Upper lobe of right lung (tissue), 1 donor: Measurements from ENCODE around the gene PRR14L. TPM values are rescaled to one million over a fixed set of nuclear protein-coding genes. Genes with fewer than 3 reads are reported as not detected.

ENCODE experiments used
- ATAC-seq: fragments of 200-7000 bp; cut with Tn5 transposase; one replicate; pipeline ENCODE4 v1.9.1; 2020; ENCODE audit warnings: mild to moderate bottlenecking, moderate library complexity
- DNase-seq: peaks from one replicate; pipeline ENCODE4 v3.0.0-alpha.2; 2020
- H3K27ac ChIP-seq: fragments of 200-600 bp; one replicate; pipeline ENCODE4 v1.8.0; 2022
- H3K27me3 ChIP-seq: fragments of 200-600 bp; one replicate; pipeline ENCODE4 v1.8.0; 2022; ENCODE audit warnings: mild to moderate bottlenecking
- H3K36me3 ChIP-seq: fragments of 200-600 bp; one replicate; pipeline ENCODE4 v1.8.0; 2022
- H3K4me1 ChIP-seq: fragments of 200-600 bp; one replicate; pipeline ENCODE4 v1.8.0; 2022
- H3K4me3 ChIP-seq: fragments of 200-600 bp; one replicate; pipeline ENCODE4 v1.8.0; 2022; ENCODE audit warnings: mild to moderate bottlenecking
- H3K9me3 ChIP-seq: fragments of 200-600 bp; one replicate; pipeline ENCODE4 v1.8.0; 2022
- CTCF ChIP-seq: fragments of 200-600 bp; IDR thresholded peaks from one replicate; pipeline ENCODE4 v1.8.0; 2022; ENCODE audit warnings: antibody characterized with exemption
- intact Hi-C: fragments of 100-400 bp; cut with DNase I; formaldehyde crosslinking; loops from one replicate; pipeline ENCODE4 v1.11.0; 2022
- total RNA-seq: library from RNA; stranded (reverse); fragmentation: NEBNext Ultra II Directional; extraction: Animal tissue kit (Norgen Biotek cat#: 25700); gene quantifications from one replicate; pipeline ENCODE4 v1.2.1, GENCODE V29; 2021
- donor health status: DM: no; HTN: yes; CAD: no; lungs with severe emphysema.

The PRR14L gene
- total RNA-seq, 1 donor from 2014 or later: 53.3 TPM

GRCh38 chr22:31730344-31730711, 19.6 kb downstream of the PRR14L start:
- no peaks in the 10 kb centered on the region for H3K27me3 ChIP-seq
- intact Hi-C loops: no loop called here
- no peaks in the 10 kb centered on the region for H3K9me3 ChIP-seq
- H3K27ac ChIP-seq: no peak overlapping the region
- H3K4me3 ChIP-seq: no peak overlapping the region
- ATAC-seq: no peak
- peaks cover 3% of the 10 kb centered on the region for H3K4me1 ChIP-seq
- peaks cover 4% of the 10 kb centered on the region for H3K36me3 ChIP-seq
- TF ChIP-seq CTCF: no peak
- DNase-seq: no peak

- intact Hi-C loops: no loop called here
- H3K9me3 ChIP-seq: no peaks in the 10 kb centered on the region
- TF ChIP-seq CTCF: no peak
- DNase-seq: no peak
- peaks cover 19% of the 10 kb centered on the region for H3K36me3 ChIP-seq
- no peaks in the 10 kb centered on the region for H3K27me3 ChIP-seq
- H3K4me3 ChIP-seq: no peak overlapping the region
- H3K4me1 ChIP-seq: no peaks in the 10 kb centered on the region
- peak; percentile 49 for ATAC-seq
- no peak overlapping the region for H3K27ac ChIP-seq
These were observed 21.1 kb downstream of the PRR14L start for GRCh38 chr22:31728857-31729256.

- Histone ChIP-seq H3K27me3 (no peaks in the 10 kb centered on the region), H3K9me3 (no peaks in the 10 kb centered on the region), H3K36me3 (peaks cover 32% of the 10 kb centered on the region), H3K4me3 (no peak overlapping the region), H3K4me1 (no peaks in the 10 kb centered on the region), H3K27ac (no peak overlapping the region)
- ATAC-seq: no peak
- no peak for DNase-seq
- intact Hi-C loops: no loop called here
- no peak for TF ChIP-seq CTCF
These were observed 23.2 kb downstream of the PRR14L start for GRCh38 chr22:31726692-31727091.

- Histone ChIP-seq H3K4me3 (no peak overlapping the region), H3K4me1 (no peaks in the 10 kb centered on the region), H3K27ac (no peak overlapping the region), H3K36me3 (peaks cover 60% of the 10 kb centered on the region), H3K27me3 (no peaks in the 10 kb centered on the region), H3K9me3 (no peaks in the 10 kb centered on the region)
- ATAC-seq: no peak
- DNase-seq: no peak
- TF ChIP-seq CTCF: no peak
- intact Hi-C loops: no loop called here
These were observed 26.2 kb downstream of the PRR14L start for GRCh38 chr22:31723723-31724122.

GRCh38 chr22:31719850-31720471, 30.0 kb downstream of the PRR14L start:
- intact Hi-C loops: no loop called here
- DNase-seq: no peak
- ATAC-seq: no peak
- Histone ChIP-seq H3K4me3 (no peak overlapping the region), H3K27me3 (no peaks in the 10 kb centered on the region), H3K9me3 (no peaks in the 10 kb centered on the region), H3K4me1 (no peaks in the 10 kb centered on the region), H3K36me3 (peaks cover 78% of the 10 kb centered on the region), H3K27ac (no peak overlapping the region)
- TF ChIP-seq CTCF: no peak
